ENCODE measurements around the gene WDR49.

Gene WDR49

DNA sequence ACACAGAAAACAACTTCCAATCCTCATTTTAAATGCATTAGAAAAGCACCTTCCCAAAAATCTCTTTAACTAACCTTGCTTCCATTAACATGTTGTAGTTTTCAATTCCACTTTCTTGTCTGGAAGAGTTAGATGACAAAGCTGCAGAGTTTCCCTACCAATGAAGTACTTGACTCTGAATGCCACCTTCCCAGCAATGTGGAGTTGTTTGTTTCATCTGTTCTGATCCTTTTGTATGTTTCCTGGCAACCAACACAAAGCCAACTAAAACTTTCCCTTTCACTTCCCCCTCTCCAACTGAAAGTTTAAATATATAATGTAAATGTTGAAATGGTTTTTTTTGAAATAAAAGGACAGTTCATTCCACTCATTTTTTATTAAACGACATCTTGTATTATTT is at the start of gene WDR49:
Gene WDR49 (minus strand): TSS at position 183 of the 400 bp plus-strand sequence. CDS start 517 bp downstream, outside the sequence.
- POLR2A ChIA-PET = no interaction called here
- CTCF ChIA-PET = no interaction called here
- no peaks in the 10 kb centered on the region for H3K36me3 ChIP-seq (ENCODE audit: control insufficient read depth in 2 of 2, insufficient read depth in 1 of 2, low read length in 2 of 2)
- no peaks in the 10 kb centered on the region for H3K9me3 ChIP-seq (ENCODE audit: control insufficient read depth, insufficient read depth, low read depth, low read length)
- TF ChIP-seq PRDM1 (tag by site-specific recombination; IDR thresholded peaks at IDR 0.05) (0 out of 2 replicates have a peak, but pooled peaks have one; percentile 44), KLF8 (tag by site-specific recombination; IDR thresholded peaks at IDR 0.05) (no peak)
- no peak within 1 kb of the TSS for H3K27ac ChIP-seq (ENCODE audit: extremely low read depth, low read depth, low read length)
- no peak within 1 kb of the TSS for H3K4me3 ChIP-seq (ENCODE audit: low read depth, low read length)
- H3K4me1 ChIP-seq (ENCODE audit: control insufficient read depth, insufficient read depth, low read length) = no peaks in the 10 kb centered on the region

DNA sequence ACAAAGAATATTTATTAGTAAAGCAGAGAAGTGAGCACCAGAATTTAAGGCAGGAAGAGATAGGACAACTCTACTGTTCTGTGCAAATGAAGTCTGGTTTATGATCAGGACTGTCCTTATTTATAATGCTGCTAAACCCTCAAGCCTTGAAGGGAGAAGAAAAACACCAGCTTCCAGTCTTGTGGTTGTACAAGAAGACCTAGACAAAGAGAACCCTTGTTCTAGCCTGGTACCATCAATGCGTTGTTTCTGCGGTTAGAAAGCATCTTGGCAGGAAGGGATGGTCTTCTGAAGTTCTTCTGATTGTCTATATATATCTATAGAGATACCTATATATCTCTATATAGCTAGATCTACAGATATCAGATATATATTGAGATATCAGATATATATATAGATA is 47.2 kb upstream of the WDR49 start:
- Histone ChIP-seq H3K9me3 (ENCODE audit: control insufficient read depth, insufficient read depth, low read depth, low read length) (no peaks in the 10 kb centered on the region), H3K36me3 (ENCODE audit: control insufficient read depth in 2 of 2, insufficient read depth in 1 of 2, low read length in 2 of 2) (peaks cover 0 to 10% of the 10 kb centered on the region in 2 experiments; a peak in 1 of 3 replicates), H3K4me1 (ENCODE audit: control insufficient read depth, insufficient read depth, low read length) (no peaks in the 10 kb centered on the region), H3K4me3 (ENCODE audit: low read depth, low read length) (no peak overlapping the region), H3K27ac (ENCODE audit: extremely low read depth, low read depth, low read length) (no peak overlapping the region)
- ChIA-PET POLR2A (no interaction called here), CTCF (interaction anchor here (1.3 kb wide), 1 partner anchor 321 kb away, joined by 4 read pairs; the partner anchor contains the start of gene ZBBX)
- TF ChIP-seq ZNF19 (tag by site-specific recombination; IDR thresholded peaks at IDR 0.05; ENCODE audit: low read depth) (no peak), ZNF830 (tag by site-specific recombination; IDR thresholded peaks at IDR 0.05; ENCODE audit: low read depth) (no peak), ZNF214 (tag by site-specific recombination; IDR thresholded peaks at IDR 0.05; ENCODE audit: borderline replicate concordance) (no peak), ZNF549 (tag by site-specific recombination; IDR thresholded peaks at IDR 0.05) (no peak)
- TF ChIP-seq, protein P1, sequence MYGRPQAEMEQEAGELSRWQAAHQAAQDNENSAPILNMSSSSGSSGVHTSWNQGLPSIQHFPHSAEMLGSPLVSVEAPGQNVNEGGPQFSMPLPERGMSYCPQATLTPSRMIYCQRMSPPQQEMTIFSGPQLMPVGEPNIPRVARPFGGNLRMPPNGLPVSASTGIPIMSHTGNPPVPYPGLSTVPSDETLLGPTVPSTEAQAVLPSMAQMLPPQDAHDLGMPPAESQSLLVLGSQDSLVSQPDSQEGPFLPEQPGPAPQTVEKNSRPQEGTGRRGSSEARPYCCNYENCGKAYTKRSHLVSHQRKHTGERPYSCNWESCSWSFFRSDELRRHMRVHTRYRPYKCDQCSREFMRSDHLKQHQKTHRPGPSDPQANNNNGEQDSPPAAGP (tag by site-specific recombination; IDR thresholded peaks at IDR 0.05) = no peak
- TF ChIP-seq, protein P2, sequence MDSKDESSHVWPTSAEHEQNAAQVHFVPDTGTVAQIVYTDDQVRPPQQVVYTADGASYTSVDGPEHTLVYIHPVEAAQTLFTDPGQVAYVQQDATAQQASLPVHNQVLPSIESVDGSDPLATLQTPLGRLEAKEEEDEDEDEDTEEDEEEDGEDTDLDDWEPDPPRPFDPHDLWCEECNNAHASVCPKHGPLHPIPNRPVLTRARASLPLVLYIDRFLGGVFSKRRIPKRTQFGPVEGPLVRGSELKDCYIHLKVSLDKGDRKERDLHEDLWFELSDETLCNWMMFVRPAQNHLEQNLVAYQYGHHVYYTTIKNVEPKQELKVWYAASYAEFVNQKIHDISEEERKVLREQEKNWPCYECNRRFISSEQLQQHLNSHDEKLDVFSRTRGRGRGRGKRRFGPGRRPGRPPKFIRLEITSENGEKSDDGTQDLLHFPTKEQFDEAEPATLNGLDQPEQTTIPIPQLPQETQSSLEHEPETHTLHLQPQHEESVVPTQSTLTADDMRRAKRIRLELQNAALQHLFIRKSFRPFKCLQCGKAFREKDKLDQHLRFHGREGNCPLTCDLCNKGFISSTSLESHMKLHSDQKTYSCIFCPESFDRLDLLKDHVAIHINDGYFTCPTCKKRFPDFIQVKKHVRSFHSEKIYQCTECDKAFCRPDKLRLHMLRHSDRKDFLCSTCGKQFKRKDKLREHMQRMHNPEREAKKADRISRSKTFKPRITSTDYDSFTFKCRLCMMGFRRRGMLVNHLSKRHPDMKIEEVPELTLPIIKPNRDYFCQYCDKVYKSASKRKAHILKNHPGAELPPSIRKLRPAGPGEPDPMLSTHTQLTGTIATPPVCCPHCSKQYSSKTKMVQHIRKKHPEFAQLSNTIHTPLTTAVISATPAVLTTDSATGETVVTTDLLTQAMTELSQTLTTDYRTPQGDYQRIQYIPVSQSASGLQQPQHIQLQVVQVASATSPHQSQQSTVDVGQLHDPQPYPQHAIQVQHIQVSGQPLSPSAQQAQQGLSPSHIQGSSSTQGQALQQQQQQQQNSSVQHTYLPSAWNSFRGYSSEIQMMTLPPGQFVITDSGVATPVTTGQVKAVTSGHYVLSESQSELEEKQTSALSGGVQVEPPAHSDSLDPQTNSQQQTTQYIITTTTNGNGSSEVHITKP (tag by site-specific recombination; IDR thresholded peaks at IDR 0.05) = no peak

DNA sequence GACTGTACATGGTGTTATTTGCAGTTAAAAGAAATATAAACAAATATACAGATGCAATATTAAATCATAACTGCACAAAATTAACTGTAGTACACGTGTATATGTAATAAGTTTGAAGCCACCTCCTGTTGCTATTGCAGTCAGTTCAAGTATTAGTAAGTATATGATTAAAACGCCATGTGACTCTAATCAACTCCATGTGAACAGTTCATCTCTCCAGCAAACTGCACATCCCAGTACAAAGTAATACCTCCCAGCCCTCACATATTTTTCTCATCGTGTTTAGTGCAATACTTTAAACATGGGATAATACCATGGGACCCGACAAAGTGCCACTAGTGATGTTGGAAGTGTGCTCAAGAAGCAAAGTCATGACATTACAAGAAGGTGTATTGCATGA is 46.3 kb upstream of the WDR49 start:
- no peaks in the 10 kb centered on the region for H3K4me1 ChIP-seq (ENCODE audit: control insufficient read depth, insufficient read depth, low read length)
- POLR2A ChIA-PET = no interaction called here
- no peaks in the 10 kb centered on the region for H3K9me3 ChIP-seq (ENCODE audit: control insufficient read depth, insufficient read depth, low read depth, low read length)
- TF ChIP-seq, protein P3, sequence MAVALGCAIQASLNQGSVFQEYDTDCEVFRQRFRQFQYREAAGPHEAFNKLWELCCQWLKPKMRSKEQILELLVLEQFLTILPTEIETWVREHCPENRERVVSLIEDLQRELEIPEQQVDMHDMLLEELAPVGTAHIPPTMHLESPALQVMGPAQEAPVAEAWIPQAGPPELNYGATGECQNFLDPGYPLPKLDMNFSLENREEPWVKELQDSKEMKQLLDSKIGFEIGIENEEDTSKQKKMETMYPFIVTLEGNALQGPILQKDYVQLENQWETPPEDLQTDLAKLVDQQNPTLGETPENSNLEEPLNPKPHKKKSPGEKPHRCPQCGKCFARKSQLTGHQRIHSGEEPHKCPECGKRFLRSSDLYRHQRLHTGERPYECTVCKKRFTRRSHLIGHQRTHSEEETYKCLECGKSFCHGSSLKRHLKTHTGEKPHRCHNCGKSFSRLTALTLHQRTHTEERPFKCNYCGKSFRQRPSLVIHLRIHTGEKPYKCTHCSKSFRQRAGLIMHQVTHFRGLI (tag by site-specific recombination; IDR thresholded peaks at IDR 0.05) = no peak
- TF ChIP-seq ZNF768 (tag by site-specific recombination; IDR thresholded peaks at IDR 0.05) (no peak), ZNF548 (tag by site-specific recombination; IDR thresholded peaks at IDR 0.05) (no peak), HOXD13 (CRISPR knock-in tag; IDR thresholded peaks at IDR 0.05; ENCODE audit: borderline replicate concordance) (no peak), ZNF311 (tag by site-specific recombination; IDR thresholded peaks at IDR 0.05; ENCODE audit: borderline replicate concordance) (no peak), KLF10 (tag by site-specific recombination; IDR thresholded peaks at IDR 0.05) (no peak), ZNF747 (tag by site-specific recombination; IDR thresholded peaks at IDR 0.05) (no peak), ZNF24 (tag by site-specific recombination; IDR thresholded peaks at IDR 0.05) (no peak)
- TF ChIP-seq, protein P4, sequence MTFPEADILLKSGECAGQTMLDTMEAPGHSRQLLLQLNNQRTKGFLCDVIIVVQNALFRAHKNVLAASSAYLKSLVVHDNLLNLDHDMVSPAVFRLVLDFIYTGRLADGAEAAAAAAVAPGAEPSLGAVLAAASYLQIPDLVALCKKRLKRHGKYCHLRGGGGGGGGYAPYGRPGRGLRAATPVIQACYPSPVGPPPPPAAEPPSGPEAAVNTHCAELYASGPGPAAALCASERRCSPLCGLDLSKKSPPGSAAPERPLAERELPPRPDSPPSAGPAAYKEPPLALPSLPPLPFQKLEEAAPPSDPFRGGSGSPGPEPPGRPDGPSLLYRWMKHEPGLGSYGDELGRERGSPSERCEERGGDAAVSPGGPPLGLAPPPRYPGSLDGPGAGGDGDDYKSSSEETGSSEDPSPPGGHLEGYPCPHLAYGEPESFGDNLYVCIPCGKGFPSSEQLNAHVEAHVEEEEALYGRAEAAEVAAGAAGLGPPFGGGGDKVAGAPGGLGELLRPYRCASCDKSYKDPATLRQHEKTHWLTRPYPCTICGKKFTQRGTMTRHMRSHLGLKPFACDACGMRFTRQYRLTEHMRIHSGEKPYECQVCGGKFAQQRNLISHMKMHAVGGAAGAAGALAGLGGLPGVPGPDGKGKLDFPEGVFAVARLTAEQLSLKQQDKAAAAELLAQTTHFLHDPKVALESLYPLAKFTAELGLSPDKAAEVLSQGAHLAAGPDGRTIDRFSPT (tag by site-specific recombination; IDR thresholded peaks at IDR 0.05) = no peak
- TF ChIP-seq, protein P5, sequence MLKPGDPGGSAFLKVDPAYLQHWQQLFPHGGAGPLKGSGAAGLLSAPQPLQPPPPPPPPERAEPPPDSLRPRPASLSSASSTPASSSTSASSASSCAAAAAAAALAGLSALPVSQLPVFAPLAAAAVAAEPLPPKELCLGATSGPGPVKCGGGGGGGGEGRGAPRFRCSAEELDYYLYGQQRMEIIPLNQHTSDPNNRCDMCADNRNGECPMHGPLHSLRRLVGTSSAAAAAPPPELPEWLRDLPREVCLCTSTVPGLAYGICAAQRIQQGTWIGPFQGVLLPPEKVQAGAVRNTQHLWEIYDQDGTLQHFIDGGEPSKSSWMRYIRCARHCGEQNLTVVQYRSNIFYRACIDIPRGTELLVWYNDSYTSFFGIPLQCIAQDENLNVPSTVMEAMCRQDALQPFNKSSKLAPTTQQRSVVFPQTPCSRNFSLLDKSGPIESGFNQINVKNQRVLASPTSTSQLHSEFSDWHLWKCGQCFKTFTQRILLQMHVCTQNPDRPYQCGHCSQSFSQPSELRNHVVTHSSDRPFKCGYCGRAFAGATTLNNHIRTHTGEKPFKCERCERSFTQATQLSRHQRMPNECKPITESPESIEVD (tag by site-specific recombination; IDR thresholded peaks at IDR 0.05) = no peak
- H3K36me3 ChIP-seq (ENCODE audit: control insufficient read depth in 2 of 2, insufficient read depth in 1 of 2, low read length in 2 of 2) = peaks cover 0 to 16% of the 10 kb centered on the region in 2 experiments; a peak in 1 of 3 replicates
- H3K4me3 ChIP-seq (ENCODE audit: low read depth, low read length) = no peak overlapping the region
- CTCF ChIA-PET = no interaction called here
- H3K27ac ChIP-seq (ENCODE audit: extremely low read depth, low read depth, low read length) = no peak overlapping the region

Data from HEK293 (cell line).